IMR-90 (cell line): ENCODE data around the gene UBN2. TPM values are rescaled to one million over a fixed set of nuclear protein-coding genes. Genes with fewer than 3 reads are reported as not detected.

ENCODE experiments used
- ATAC-seq: fragments of 200-7000 bp; cut with Tn5 transposase; 2 replicates; pipeline ENCODE4 v1.9.1; 2020; ENCODE audit warnings: low read depth, mild to moderate bottlenecking, moderate library complexity
- BruUV-seq: library from RNA; stranded (reverse); fragments of 400-500 nt; replicated peaks from 2 replicates; lab custom pipeline; 2021; lab: Mats Ljungman, UMichigan
- CTCF ChIA-PET: fragments of 300-600 bp; formaldehyde crosslinking; extraction: SDS; loops from one replicate; lab custom pipeline; 2021; ENCODE audit warnings: antibody characterized with exemption; lab: Yijun Ruan, JAX
- POLR2A ChIA-PET: fragments of 300-600 bp; sonication (Branson Sonifier 250); formaldehyde crosslinking; loops from one replicate; lab custom pipeline; 2022; ENCODE audit warnings: antibody characterized with exemption; ENCODE audit not compliant: unreplicated experiment; lab: Charles Lee
- DNase-seq: peaks from one replicate; pipeline ENCODE4 v3.0.0; 2013
- H2AFZ ChIP-seq: replicated peaks from 2 replicates; pipeline ENCODE3; 2013; ENCODE audit warnings: low read length, mild to moderate bottlenecking; ENCODE audit not compliant: poor library complexity
- H2AK5ac ChIP-seq: 2 replicates; pipeline ENCODE4 v1.6.1; 2013; ENCODE audit warnings: low read depth, low read length, inconsistent platforms
- H2AK9ac ChIP-seq: replicated peaks from 2 replicates; pipeline ENCODE3; 2013; ENCODE audit warnings: mild to moderate bottlenecking, low read depth, low read length, moderate library complexity; ENCODE audit not compliant: poor library complexity
- H2BK120ac ChIP-seq: 2 replicates; pipeline ENCODE4 v1.6.1; 2013; ENCODE audit warnings: low read depth, low read length, inconsistent platforms
- H2BK15ac ChIP-seq: 3 replicates; pipeline ENCODE4 v1.6.1; 2013; ENCODE audit warnings: low read depth, low read length, inconsistent platforms
- H2BK20ac ChIP-seq: 2 replicates; pipeline ENCODE4 v1.6.1; 2013; ENCODE audit warnings: low read depth, mild to moderate bottlenecking, inconsistent platforms, low read length, moderate library complexity
- H2BK5ac ChIP-seq: 2 replicates; pipeline ENCODE4 v1.6.1; 2013; ENCODE audit warnings: mild to moderate bottlenecking, low read depth, low read length, inconsistent platforms; ENCODE audit not compliant: poor library complexity, severe bottlenecking
- H3K14ac ChIP-seq: replicated peaks from 2 replicates; pipeline ENCODE4 v1.6.1; 2013; ENCODE audit warnings: low read depth, low read length, inconsistent platforms
- H3K18ac ChIP-seq: 2 replicates; pipeline ENCODE4 v1.6.1; 2013; ENCODE audit warnings: low read depth, low read length, control low read depth
- H3K23ac ChIP-seq: 2 replicates; pipeline ENCODE4 v1.6.1; 2013; ENCODE audit warnings: low read depth, low read length, inconsistent platforms
- H3K27ac ChIP-seq: 2 replicates; pipeline ENCODE4 v1.5.1; 2013; ENCODE audit warnings: mild to moderate bottlenecking, control low read depth, low read length; ENCODE audit not compliant: insufficient read depth
- H3K27me3 ChIP-seq: 2 replicates; pipeline ENCODE4 v1.6.1; 2013; ENCODE audit warnings: low read length; ENCODE audit not compliant: control insufficient read depth, insufficient read depth
- H3K36me3 ChIP-seq: 2 replicates; pipeline ENCODE4 v1.6.1; 2013; ENCODE audit warnings: low read length, mixed read lengths; ENCODE audit not compliant: control insufficient read depth, insufficient read depth
- H3K4ac ChIP-seq: 2 replicates; pipeline ENCODE4 v1.6.1; 2013; ENCODE audit warnings: low read depth, low read length, inconsistent platforms
- H3K4me1 ChIP-seq: 2 replicates; pipeline ENCODE4 v1.6.1; 2013; ENCODE audit warnings: low read length, mixed read lengths; ENCODE audit not compliant: control insufficient read depth, insufficient read depth
- H3K4me2 ChIP-seq: 2 replicates; pipeline ENCODE4 v1.6.1; 2013; ENCODE audit warnings: low read depth, mild to moderate bottlenecking, control low read depth, low read length, moderate library complexity
- H3K4me3 ChIP-seq: 2 replicates; pipeline ENCODE4 v1.5.1; 2013; ENCODE audit warnings: low read depth, mild to moderate bottlenecking, control low read depth, low read length, moderate library complexity; ENCODE audit not compliant: insufficient read depth
- H3K56ac ChIP-seq: 2 replicates; pipeline ENCODE4 v1.6.1; 2013; ENCODE audit warnings: low read length, inconsistent platforms; ENCODE audit not compliant: insufficient read depth; ENCODE audit errors: extremely low read depth
- H3K79me1 ChIP-seq, 2 experiments: 2 replicates each; pipeline ENCODE4 v1.6.1; 2013; ENCODE audit warnings: low read length in 2 of 2, inconsistent platforms in 1 of 2, low read depth in 1 of 2
- H3K9ac ChIP-seq: 2 replicates; pipeline ENCODE4 v1.6.1; 2013; ENCODE audit warnings: low read depth, low read length, control low read depth
- H3K9me1 ChIP-seq: 2 replicates; pipeline ENCODE4 v1.6.1; 2013; ENCODE audit warnings: low read length, inconsistent platforms; ENCODE audit not compliant: insufficient read depth
- H3K9me3 ChIP-seq: 2 replicates; pipeline ENCODE4 v1.6.1; 2013; ENCODE audit warnings: low read length; ENCODE audit not compliant: control insufficient read depth, insufficient read depth
- H4K20me1 ChIP-seq: 2 replicates; pipeline ENCODE4 v1.6.1; 2013; ENCODE audit warnings: low read length, inconsistent platforms; ENCODE audit not compliant: insufficient read depth
- H4K5ac ChIP-seq: 2 replicates; pipeline ENCODE4 v1.6.1; 2013; ENCODE audit warnings: mild to moderate bottlenecking, low read depth, low read length, control low read depth
- H4K8ac ChIP-seq, 2 experiments: 2 replicates each; pipeline ENCODE4 v1.6.1; 2013; ENCODE audit warnings: low read depth in 2 of 2, low read length in 2 of 2, control low read depth in 1 of 2, inconsistent platforms in 1 of 2
- H4K91ac ChIP-seq: 2 replicates; pipeline ENCODE4 v1.6.1; 2013; ENCODE audit warnings: low read depth, low read length, inconsistent platforms; ENCODE audit not compliant: insufficient read depth
- BHLHE40 ChIP-seq: fragments of 150-350 bp; IDR thresholded peaks from 2 replicates; pipeline ENCODE4 v1.6.1; 2016; ENCODE audit warnings: mild to moderate bottlenecking, low read depth, low read length
- CEBPB ChIP-seq: IDR thresholded peaks from 2 replicates; pipeline ENCODE4 v1.6.1; 2012; ENCODE audit warnings: low read depth, low read length, improper control_type of control experiment
- CHD1 ChIP-seq: IDR thresholded peaks from 2 replicates; pipeline ENCODE4 v1.6.1; 2012; ENCODE audit warnings: low read depth, low read length, improper control_type of control experiment
- FOS ChIP-seq: fragments of 150-350 bp; IDR thresholded peaks from 2 replicates; pipeline ENCODE4 v1.6.1; 2016; ENCODE audit warnings: low read depth, low read length
- MAFK ChIP-seq: IDR thresholded peaks from 2 replicates; pipeline ENCODE4 v1.6.1; 2012; ENCODE audit warnings: low read depth, low read length, improper control_type of control experiment
- MAZ ChIP-seq: IDR thresholded peaks from 2 replicates; pipeline ENCODE4 v1.6.1; 2012; ENCODE audit warnings: low read depth, mild to moderate bottlenecking, low read length, improper control_type of control experiment, moderate library complexity, borderline replicate concordance
- MXI1 ChIP-seq: IDR thresholded peaks from 2 replicates; pipeline ENCODE4 v1.6.1; 2012; ENCODE audit warnings: low read depth, mild to moderate bottlenecking, low read length, moderate library complexity, borderline replicate concordance
- NFE2L2 ChIP-seq: fragments of 150-350 bp; IDR thresholded peaks from 2 replicates; pipeline ENCODE4 v1.6.1; 2016; ENCODE audit warnings: low read depth, mild to moderate bottlenecking, low read length
- POLR2A ChIP-seq: IDR thresholded peaks from 2 replicates; pipeline ENCODE4 v1.6.1; 2012; ENCODE audit warnings: mild to moderate bottlenecking, low read depth, low read length
- RAD21 ChIP-seq: IDR thresholded peaks from 2 replicates; pipeline ENCODE4 v1.6.1; 2012; ENCODE audit warnings: low read length, improper control_type of control experiment
- RCOR1 ChIP-seq: IDR thresholded peaks from 2 replicates; pipeline ENCODE4 v1.6.1; 2012; ENCODE audit warnings: mild to moderate bottlenecking, low read length, improper control_type of control experiment; ENCODE audit not compliant: insufficient replicate concordance
- RFX5 ChIP-seq: IDR thresholded peaks from 2 replicates; pipeline ENCODE4 v1.8.0; 2012; ENCODE audit warnings: low read depth, mild to moderate bottlenecking, low read length, moderate library complexity
- SMC3 ChIP-seq: fragments of 150-350 bp; IDR thresholded peaks from 2 replicates; pipeline ENCODE4 v1.6.1; 2016; ENCODE audit warnings: low read depth, mild to moderate bottlenecking, antibody characterized with exemption, low read length, moderate library complexity
- WGBS, 2 experiments: methylation state at CpG; one replicate each; pipeline versions ENCODE4 v1.1.5 to v1.1.7; 2013; ENCODE audit warnings: missing lambda C conversion rate in 2 of 2; ENCODE audit not compliant: insufficient read length in 1 of 2; ENCODE audit errors: extremely low coverage in 2 of 2; 5-methylcytosine and 5-hydroxymethylcytosine counted together
- dilution Hi-C: fragments of 300-500 bp; cut with HindIII; formaldehyde crosslinking; loops from one replicate; pipeline ENCODE4 v1.14.3; 2018; ENCODE audit warnings: low sequenced_read_pairs; ENCODE audit not compliant: unreplicated experiment
- in situ Hi-C: fragments of 300-500 bp; cut with MboI; formaldehyde crosslinking; loops from 3 replicates; pipeline ENCODE4 v1.14.3; 2019; ENCODE audit warnings: low sequenced_read_pairs, inconsistent platforms, mixed read lengths
- intact Hi-C: fragments of 100-400 bp; cut with micrococcal nuclease; formaldehyde crosslinking; loops from 2 replicates; pipeline ENCODE4 v1.10.0; 2022
- polyA plus RNA-seq, 3 experiments: library from polyadenylated mRNA; depleted of rRNA; stranded (reverse); fragments of >200 nt; gene quantifications; 2 replicates each; pipeline ENCODE4 v1.2.3, GENCODE V29; 2012; ENCODE audit warnings: low replicate concordance in 1 of 3
- total RNA-seq: library from RNA; depleted of rRNA; stranded (reverse); fragments of >200 nt; gene quantifications from 2 replicates; pipeline ENCODE4 v1.2.3, GENCODE V29; 2012
- TF ChIP-seq, protein P1 (sequence below): fragments of 150-350 bp; IDR thresholded peaks from 2 replicates; pipeline ENCODE4 v1.6.1; 2016; ENCODE audit warnings: low read depth, mild to moderate bottlenecking, low read length, moderate library complexity, borderline replicate concordance
- TF ChIP-seq, protein P2 (sequence below): conservative IDR thresholded peaks from 2 replicates; pipeline ENCODE4 v1.5.1; 2012; ENCODE audit warnings: mild to moderate bottlenecking, low read depth, low read length, improper control_type of control experiment
- TF ChIP-seq, protein P3 (sequence below): fragments of 150-350 bp; IDR thresholded peaks from 2 replicates; pipeline ENCODE4 v1.6.1; 2017; ENCODE audit warnings: mild to moderate bottlenecking, antibody characterized with exemption, low read length, low read depth

Gene UBN2
- total and polyA plus RNA-seq, 2 of the 4 experiments (the other 2 are of a cell fraction): 1.6 to 2.3 TPM

DNA sequence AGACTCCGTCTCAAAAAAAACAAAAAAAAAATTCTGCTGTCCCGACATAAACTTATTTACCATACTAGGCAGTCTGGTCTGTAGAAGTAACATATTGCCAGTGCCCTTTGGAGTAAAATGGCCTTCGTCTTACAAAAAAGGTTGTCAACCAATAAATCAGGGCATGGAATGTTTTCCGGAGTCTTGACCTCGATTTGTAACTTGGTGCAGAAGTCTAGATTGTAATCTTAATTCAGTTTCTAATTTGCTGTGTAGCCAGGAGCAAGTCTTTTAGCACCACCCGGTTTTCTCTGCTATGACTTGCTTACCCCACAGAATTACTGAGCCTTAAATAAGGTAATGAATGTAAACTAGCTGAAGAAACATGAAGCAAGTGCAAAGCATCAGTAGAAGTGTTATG is 23.2 kb downstream of the UBN2 start:
- Histone ChIP-seq H4K8ac (no peak overlapping the region), H3K9me1 (no peaks in the 10 kb centered on the region), H2AK5ac (no peak overlapping the region), H3K4me1 (peaks cover 2% of the 10 kb centered on the region; the same call in 1 of the 2 replicates), H3K23ac (no peak overlapping the region), H3K4ac (no peak overlapping the region), H2AFZ (no peak overlapping the region), H3K4me3 (no peak overlapping the region), H4K5ac (no peak overlapping the region), H2BK20ac (no peak overlapping the region), H3K27ac (no peak overlapping the region), H3K79me1 (peaks cover 0 to 17% of the 10 kb centered on the region in 2 experiments; a peak in 1 of 4 replicates), H3K18ac (no peak overlapping the region), H2AK9ac (no peak overlapping the region), H3K56ac (no peak overlapping the region), H2BK120ac (no peak overlapping the region), H2BK15ac (no peak overlapping the region), H3K9me3 (no peaks in the 10 kb centered on the region), H3K9ac (no peak overlapping the region), H2BK5ac (no peak overlapping the region), H3K14ac (no peak overlapping the region), H3K27me3 (no peaks in the 10 kb centered on the region), H3K36me3 (peaks cover 14% of the 10 kb centered on the region), H3K4me2 (no peak overlapping the region), H4K20me1 (no peaks in the 10 kb centered on the region), H4K91ac (no peak overlapping the region)
- POLR2A ChIA-PET: no interaction called here
- in situ Hi-C loops: no loop called here
- CTCF ChIA-PET: no interaction called here
- intact Hi-C loops: no loop called here
- TSS peak; percentile 11 for BruUV-seq
- TF ChIP-seq SMC3 (no peak), POLR2A (no peak), RFX5 (no peak), MAZ (no peak), MAFK (no peak), CEBPB (no peak), NFE2L2 (no peak), BHLHE40 (no peak), MXI1 (no peak), RAD21 (no peak), RCOR1 (no peak), CHD1 (no peak), FOS (no peak)
- TF ChIP-seq, protein P1, sequence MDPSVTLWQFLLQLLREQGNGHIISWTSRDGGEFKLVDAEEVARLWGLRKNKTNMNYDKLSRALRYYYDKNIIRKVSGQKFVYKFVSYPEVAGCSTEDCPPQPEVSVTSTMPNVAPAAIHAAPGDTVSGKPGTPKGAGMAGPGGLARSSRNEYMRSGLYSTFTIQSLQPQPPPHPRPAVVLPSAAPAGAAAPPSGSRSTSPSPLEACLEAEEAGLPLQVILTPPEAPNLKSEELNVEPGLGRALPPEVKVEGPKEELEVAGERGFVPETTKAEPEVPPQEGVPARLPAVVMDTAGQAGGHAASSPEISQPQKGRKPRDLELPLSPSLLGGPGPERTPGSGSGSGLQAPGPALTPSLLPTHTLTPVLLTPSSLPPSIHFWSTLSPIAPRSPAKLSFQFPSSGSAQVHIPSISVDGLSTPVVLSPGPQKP: no peak
- TF ChIP-seq, protein P2, sequence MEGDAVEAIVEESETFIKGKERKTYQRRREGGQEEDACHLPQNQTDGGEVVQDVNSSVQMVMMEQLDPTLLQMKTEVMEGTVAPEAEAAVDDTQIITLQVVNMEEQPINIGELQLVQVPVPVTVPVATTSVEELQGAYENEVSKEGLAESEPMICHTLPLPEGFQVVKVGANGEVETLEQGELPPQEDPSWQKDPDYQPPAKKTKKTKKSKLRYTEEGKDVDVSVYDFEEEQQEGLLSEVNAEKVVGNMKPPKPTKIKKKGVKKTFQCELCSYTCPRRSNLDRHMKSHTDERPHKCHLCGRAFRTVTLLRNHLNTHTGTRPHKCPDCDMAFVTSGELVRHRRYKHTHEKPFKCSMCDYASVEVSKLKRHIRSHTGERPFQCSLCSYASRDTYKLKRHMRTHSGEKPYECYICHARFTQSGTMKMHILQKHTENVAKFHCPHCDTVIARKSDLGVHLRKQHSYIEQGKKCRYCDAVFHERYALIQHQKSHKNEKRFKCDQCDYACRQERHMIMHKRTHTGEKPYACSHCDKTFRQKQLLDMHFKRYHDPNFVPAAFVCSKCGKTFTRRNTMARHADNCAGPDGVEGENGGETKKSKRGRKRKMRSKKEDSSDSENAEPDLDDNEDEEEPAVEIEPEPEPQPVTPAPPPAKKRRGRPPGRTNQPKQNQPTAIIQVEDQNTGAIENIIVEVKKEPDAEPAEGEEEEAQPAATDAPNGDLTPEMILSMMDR: no peak
- TF ChIP-seq, protein P3, sequence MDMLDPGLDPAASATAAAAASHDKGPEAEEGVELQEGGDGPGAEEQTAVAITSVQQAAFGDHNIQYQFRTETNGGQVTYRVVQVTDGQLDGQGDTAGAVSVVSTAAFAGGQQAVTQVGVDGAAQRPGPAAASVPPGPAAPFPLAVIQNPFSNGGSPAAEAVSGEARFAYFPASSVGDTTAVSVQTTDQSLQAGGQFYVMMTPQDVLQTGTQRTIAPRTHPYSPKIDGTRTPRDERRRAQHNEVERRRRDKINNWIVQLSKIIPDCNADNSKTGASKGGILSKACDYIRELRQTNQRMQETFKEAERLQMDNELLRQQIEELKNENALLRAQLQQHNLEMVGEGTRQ: no peak
- ATAC-seq (no peak), DNase-seq (no peak)
- dilution Hi-C loops: no loop called here
- WGBS, 2 experiments: 100% methylated on average over 1 of the region's 6 CpGs; no CpG with 5 or more reads in 1 of the 2 experiments
